SK-N-SH (cell line): Measurements from ENCODE around the gene NSUN2. TPM values are rescaled to one million over a fixed set of nuclear protein-coding genes. Genes with fewer than 3 reads are reported as not detected.

Experiments used
- CTCF ChIA-PET: fragments of 300-600, 350-600 bp; formaldehyde crosslinking; extraction: SDS; loops from one replicate; lab custom pipeline; 2021; lab: Yijun Ruan, JAX
- POLR2A ChIA-PET: fragments of 350-600 bp; sonication (Branson Sonifier 250); formaldehyde crosslinking; extraction: SDS; loops from one replicate; lab custom pipeline; 2020; ENCODE audit warnings: antibody characterized with exemption, inconsistent platforms; lab: Yijun Ruan, JAX
- DNase-seq: peaks from one replicate; pipeline ENCODE4 v3.0.0; 2012
- H2AFZ ChIP-seq: fragments of 200-600 bp; sonication (generic); 2 replicates; pipeline ENCODE4 v1.8.1; 2016; ENCODE audit warnings: antibody characterized with exemption, mild to moderate bottlenecking, low read depth
- H3F3A ChIP-seq: fragments of 200-600 bp; sonication (generic); replicated peaks from 2 replicates; pipeline ENCODE3; 2016; ENCODE audit warnings: antibody characterized with exemption, mild to moderate bottlenecking; ENCODE audit not compliant: insufficient read depth
- H3K27ac ChIP-seq, 2 experiments: fragments of 200-500 bp in 1 of 2; fragments of 200-600 bp in 1 of 2; sonication (Bioruptor generic) in 1 of 2; sonication (generic), shearing (Covaris generic) in 1 of 2; 2 replicates each; pipeline versions ENCODE4 v1.5.1 to v1.6.1; 2014 to 2016; ENCODE audit warnings: low read depth in 2 of 2, inconsistent platforms in 1 of 2, low read length in 1 of 2, mild to moderate bottlenecking in 1 of 2, mixed read lengths in 1 of 2
- H3K27me3 ChIP-seq: fragments of 200-600 bp; sonication (generic), shearing (Covaris generic); 2 replicates; pipeline ENCODE4 v1.6.1; 2016; ENCODE audit warnings: mixed run types; ENCODE audit not compliant: insufficient read depth
- H3K36me3 ChIP-seq, 2 experiments: fragments of 200-500 bp in 1 of 2; fragments of 200-600 bp in 1 of 2; sonication (Bioruptor generic) in 1 of 2; sonication (generic) in 1 of 2; replicated peaks in 1 of 2; 2 replicates each; pipeline versions ENCODE3 to v1.5.1; 2014 to 2016; ENCODE audit warnings: low read length in 1 of 2, mild to moderate bottlenecking in 1 of 2; ENCODE audit not compliant: insufficient read depth in 2 of 2, control insufficient read depth in 1 of 2
- H3K4me1 ChIP-seq, 2 experiments: fragments of 200-500 bp in 1 of 2; fragments of 200-600 bp in 1 of 2; sonication (Bioruptor generic) in 1 of 2; sonication (generic), shearing (Covaris generic) in 1 of 2; 2 replicates each; pipeline versions ENCODE4 v1.5.1 to v1.6.1; 2014 to 2016; ENCODE audit warnings: low read depth in 1 of 2, low read length in 1 of 2, mixed run types in 1 of 2; ENCODE audit not compliant: insufficient read depth in 2 of 2, control insufficient read depth in 1 of 2
- H3K4me2 ChIP-seq: fragments of 200-600 bp; sonication (generic), shearing (Covaris generic); 2 replicates; pipeline ENCODE4 v1.6.1; 2017; ENCODE audit warnings: mixed run types
- H3K4me3 ChIP-seq, 2 experiments: fragments of 200-500 bp in 1 of 2; fragments of 200-600 bp in 1 of 2; sonication (Bioruptor generic) in 1 of 2; sonication (generic), shearing (Covaris generic) in 1 of 2; 2 replicates each; pipeline versions ENCODE4 v1.5.1 to v1.8.1; 2014 to 2016; ENCODE audit warnings: low read depth in 2 of 2, inconsistent platforms in 1 of 2, low read length in 1 of 2, mild to moderate bottlenecking in 1 of 2, mixed read lengths in 1 of 2, moderate library complexity in 1 of 2
- H3K79me2 ChIP-seq: fragments of 200-600 bp; sonication (generic); 2 replicates; pipeline ENCODE4 v1.8.1; 2017; ENCODE audit warnings: mild to moderate bottlenecking; ENCODE audit not compliant: insufficient read depth
- H3K9ac ChIP-seq: fragments of 200-600 bp; sonication (generic); 2 replicates; pipeline ENCODE4 v1.6.1; 2017; ENCODE audit warnings: mixed run types
- H3K9me2 ChIP-seq: fragments of 200-600 bp; sonication (generic); 2 replicates; pipeline ENCODE4 v1.6.1; 2017; ENCODE audit warnings: mixed run types
- H3K9me3 ChIP-seq: fragments of 200-600 bp; sonication (generic); 2 replicates; pipeline ENCODE4 v1.6.1; 2017; ENCODE audit warnings: mixed run types, mild to moderate bottlenecking, moderate library complexity
- H4K20me1 ChIP-seq: fragments of 200-600 bp; sonication (generic); 2 replicates; pipeline ENCODE4 v1.6.1; 2017; ENCODE audit warnings: mild to moderate bottlenecking, mixed run types; ENCODE audit not compliant: insufficient read depth
- CHD2 ChIP-seq: fragments of 150-350 bp; IDR thresholded peaks from 2 replicates; pipeline ENCODE4 v1.6.1; 2018; ENCODE audit warnings: low read length; ENCODE audit not compliant: partially characterized antibody
- FOSL2 ChIP-seq: IDR thresholded peaks from 2 replicates; pipeline ENCODE4 v1.4.0; 2012; ENCODE audit warnings: low read depth, mild to moderate bottlenecking, moderate library complexity, borderline replicate concordance
- FOXM1 ChIP-seq: IDR thresholded peaks from 2 replicates; pipeline ENCODE4 v1.4.0; 2012; ENCODE audit warnings: low read depth, mild to moderate bottlenecking
- GABPA ChIP-seq: IDR thresholded peaks from 2 replicates; pipeline ENCODE4 v1.4.0; 2012; ENCODE audit warnings: low read depth, mild to moderate bottlenecking
- JUND ChIP-seq: IDR thresholded peaks from 2 replicates; pipeline ENCODE4 v1.4.0; 2012
- MEF2A ChIP-seq: IDR thresholded peaks from 2 replicates; pipeline ENCODE4 v1.4.0; 2012; ENCODE audit warnings: low read depth, borderline replicate concordance
- MXI1 ChIP-seq: IDR thresholded peaks from 2 replicates; pipeline ENCODE4 v1.6.1; 2012; ENCODE audit warnings: mild to moderate bottlenecking, low read depth, low read length, improper control_type of control experiment
- NRF1 ChIP-seq: IDR thresholded peaks from 2 replicates; pipeline ENCODE4 v1.6.1; 2012; ENCODE audit warnings: low read depth, mild to moderate bottlenecking, low read length
- RAD21 ChIP-seq: IDR thresholded peaks from 2 replicates; pipeline ENCODE4 v1.6.1; 2012; ENCODE audit warnings: mild to moderate bottlenecking, low read length
- RFX5 ChIP-seq: IDR thresholded peaks from 2 replicates; pipeline ENCODE4 v1.6.1; 2012; ENCODE audit warnings: mild to moderate bottlenecking, improper control_type of control experiment, low read length
- RXRA ChIP-seq: IDR thresholded peaks from 2 replicates; pipeline ENCODE4 v1.4.0; 2012; ENCODE audit warnings: low read depth, mild to moderate bottlenecking, borderline replicate concordance
- SMC3 ChIP-seq: IDR thresholded peaks from 2 replicates; pipeline ENCODE4 v1.6.1; 2012; ENCODE audit warnings: low read depth, low read length, improper control_type of control experiment
- TAF1 ChIP-seq: IDR thresholded peaks from 2 replicates; pipeline ENCODE4 v1.6.1; 2012; ENCODE audit warnings: low read depth, mild to moderate bottlenecking, low read length, moderate library complexity, borderline replicate concordance
- YY1 ChIP-seq: IDR thresholded peaks from 2 replicates; pipeline ENCODE4 v1.4.0; 2012; ENCODE audit warnings: low read depth, mild to moderate bottlenecking
- WGBS: methylation state at CpG from one replicate; pipeline ENCODE4 v1.1.6; 2017; ENCODE audit warnings: low lambda C conversion rate; 5-methylcytosine and 5-hydroxymethylcytosine counted together
- polyA plus RNA-seq, 3 experiments: library from polyadenylated mRNA; depleted of rRNA; stranded (reverse); fragments of >200 nt; gene quantifications; 2 replicates each; pipeline ENCODE4 v1.2.3, GENCODE V29; 2012
- TF ChIP-seq, protein P1 (sequence below): IDR thresholded peaks from 2 replicates; pipeline ENCODE4 v1.4.0; 2012; ENCODE audit warnings: low read depth
- TF ChIP-seq, protein P2 (sequence below): IDR thresholded peaks from 2 replicates; pipeline ENCODE4; 2012
- TF ChIP-seq, protein P3 (sequence below): fragments of 150-350 bp; IDR thresholded peaks from 2 replicates; pipeline ENCODE4 v1.6.1; 2016; ENCODE audit warnings: mild to moderate bottlenecking, low read depth, low read length
- TF ChIP-seq, protein P4 (sequence below): IDR thresholded peaks from 2 replicates; pipeline ENCODE4 v1.4.0; 2012; ENCODE audit warnings: low read depth, borderline replicate concordance
- TF ChIP-seq, protein P5 (sequence below): fragments of 200-600 bp; sonication (generic); IDR thresholded peaks from 2 replicates; pipeline ENCODE4 v1.6.1; 2017; ENCODE audit warnings: antibody characterized with exemption, mild to moderate bottlenecking, moderate library complexity
- TF ChIP-seq, protein P6 (sequence below): IDR thresholded peaks from 2 replicates; pipeline ENCODE4 v1.4.0; 2012; ENCODE audit warnings: low read depth, borderline replicate concordance

The NSUN2 gene
- polyA plus RNA-seq, 1 of the 3 experiments (the other 2 are of a cell fraction): 78.9 TPM

DNA sequence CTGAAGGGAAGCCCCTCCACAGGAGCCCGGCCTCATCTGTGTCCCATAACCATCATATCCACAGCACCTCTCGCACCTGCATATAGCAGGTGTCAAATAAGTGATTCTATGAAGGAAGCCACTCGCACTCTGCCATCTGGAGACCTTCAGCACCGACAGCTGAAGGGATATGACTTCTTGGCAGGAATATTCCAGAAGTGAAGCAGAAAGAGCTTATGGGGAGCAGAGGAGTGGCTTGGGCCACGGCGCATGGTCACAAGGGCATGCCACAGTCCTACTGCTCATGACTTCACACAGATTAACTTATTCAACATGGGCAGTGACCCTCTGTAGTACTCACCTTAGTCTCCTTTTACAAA, 80.9 kb downstream of the NSUN2 start:
- no peak for DNase-seq
- no peaks in the 10 kb centered on the region for H3K4me1 ChIP-seq
- ChIA-PET POLR2A (no interaction called here), CTCF (no interaction called here)
- H3K4me2 ChIP-seq: no peak overlapping the region
- TF ChIP-seq GABPA (no peak), NRF1 (no peak), SMC3 (no peak), MEF2A (no peak), YY1 (no peak), RAD21 (no peak), JUND (no peak), TAF1 (no peak), RXRA (no peak), FOSL2 (no peak), CHD2 (no peak), MXI1 (no peak), FOXM1 (no peak), RFX5 (no peak)
- TF ChIP-seq, protein P1, sequence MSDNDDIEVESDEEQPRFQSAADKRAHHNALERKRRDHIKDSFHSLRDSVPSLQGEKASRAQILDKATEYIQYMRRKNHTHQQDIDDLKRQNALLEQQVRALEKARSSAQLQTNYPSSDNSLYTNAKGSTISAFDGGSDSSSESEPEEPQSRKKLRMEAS: no peak
- TF ChIP-seq, protein P2, sequence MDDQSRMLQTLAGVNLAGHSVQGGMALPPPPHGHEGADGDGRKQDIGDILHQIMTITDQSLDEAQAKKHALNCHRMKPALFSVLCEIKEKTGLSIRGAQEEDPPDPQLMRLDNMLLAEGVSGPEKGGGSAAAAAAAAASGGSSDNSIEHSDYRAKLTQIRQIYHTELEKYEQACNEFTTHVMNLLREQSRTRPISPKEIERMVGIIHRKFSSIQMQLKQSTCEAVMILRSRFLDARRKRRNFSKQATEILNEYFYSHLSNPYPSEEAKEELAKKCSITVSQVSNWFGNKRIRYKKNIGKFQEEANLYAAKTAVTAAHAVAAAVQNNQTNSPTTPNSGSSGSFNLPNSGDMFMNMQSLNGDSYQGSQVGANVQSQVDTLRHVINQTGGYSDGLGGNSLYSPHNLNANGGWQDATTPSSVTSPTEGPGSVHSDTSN: no peak
- TF ChIP-seq, protein P3, sequence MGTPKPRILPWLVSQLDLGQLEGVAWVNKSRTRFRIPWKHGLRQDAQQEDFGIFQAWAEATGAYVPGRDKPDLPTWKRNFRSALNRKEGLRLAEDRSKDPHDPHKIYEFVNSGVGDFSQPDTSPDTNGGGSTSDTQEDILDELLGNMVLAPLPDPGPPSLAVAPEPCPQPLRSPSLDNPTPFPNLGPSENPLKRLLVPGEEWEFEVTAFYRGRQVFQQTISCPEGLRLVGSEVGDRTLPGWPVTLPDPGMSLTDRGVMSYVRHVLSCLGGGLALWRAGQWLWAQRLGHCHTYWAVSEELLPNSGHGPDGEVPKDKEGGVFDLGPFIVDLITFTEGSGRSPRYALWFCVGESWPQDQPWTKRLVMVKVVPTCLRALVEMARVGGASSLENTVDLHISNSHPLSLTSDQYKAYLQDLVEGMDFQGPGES: no peak
- TF ChIP-seq, protein P4, sequence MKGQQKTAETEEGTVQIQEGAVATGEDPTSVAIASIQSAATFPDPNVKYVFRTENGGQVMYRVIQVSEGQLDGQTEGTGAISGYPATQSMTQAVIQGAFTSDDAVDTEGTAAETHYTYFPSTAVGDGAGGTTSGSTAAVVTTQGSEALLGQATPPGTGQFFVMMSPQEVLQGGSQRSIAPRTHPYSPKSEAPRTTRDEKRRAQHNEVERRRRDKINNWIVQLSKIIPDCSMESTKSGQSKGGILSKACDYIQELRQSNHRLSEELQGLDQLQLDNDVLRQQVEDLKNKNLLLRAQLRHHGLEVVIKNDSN: no peak
- TF ChIP-seq, protein P5, sequence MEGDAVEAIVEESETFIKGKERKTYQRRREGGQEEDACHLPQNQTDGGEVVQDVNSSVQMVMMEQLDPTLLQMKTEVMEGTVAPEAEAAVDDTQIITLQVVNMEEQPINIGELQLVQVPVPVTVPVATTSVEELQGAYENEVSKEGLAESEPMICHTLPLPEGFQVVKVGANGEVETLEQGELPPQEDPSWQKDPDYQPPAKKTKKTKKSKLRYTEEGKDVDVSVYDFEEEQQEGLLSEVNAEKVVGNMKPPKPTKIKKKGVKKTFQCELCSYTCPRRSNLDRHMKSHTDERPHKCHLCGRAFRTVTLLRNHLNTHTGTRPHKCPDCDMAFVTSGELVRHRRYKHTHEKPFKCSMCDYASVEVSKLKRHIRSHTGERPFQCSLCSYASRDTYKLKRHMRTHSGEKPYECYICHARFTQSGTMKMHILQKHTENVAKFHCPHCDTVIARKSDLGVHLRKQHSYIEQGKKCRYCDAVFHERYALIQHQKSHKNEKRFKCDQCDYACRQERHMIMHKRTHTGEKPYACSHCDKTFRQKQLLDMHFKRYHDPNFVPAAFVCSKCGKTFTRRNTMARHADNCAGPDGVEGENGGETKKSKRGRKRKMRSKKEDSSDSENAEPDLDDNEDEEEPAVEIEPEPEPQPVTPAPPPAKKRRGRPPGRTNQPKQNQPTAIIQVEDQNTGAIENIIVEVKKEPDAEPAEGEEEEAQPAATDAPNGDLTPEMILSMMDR: no peak
- TF ChIP-seq, protein P6, sequence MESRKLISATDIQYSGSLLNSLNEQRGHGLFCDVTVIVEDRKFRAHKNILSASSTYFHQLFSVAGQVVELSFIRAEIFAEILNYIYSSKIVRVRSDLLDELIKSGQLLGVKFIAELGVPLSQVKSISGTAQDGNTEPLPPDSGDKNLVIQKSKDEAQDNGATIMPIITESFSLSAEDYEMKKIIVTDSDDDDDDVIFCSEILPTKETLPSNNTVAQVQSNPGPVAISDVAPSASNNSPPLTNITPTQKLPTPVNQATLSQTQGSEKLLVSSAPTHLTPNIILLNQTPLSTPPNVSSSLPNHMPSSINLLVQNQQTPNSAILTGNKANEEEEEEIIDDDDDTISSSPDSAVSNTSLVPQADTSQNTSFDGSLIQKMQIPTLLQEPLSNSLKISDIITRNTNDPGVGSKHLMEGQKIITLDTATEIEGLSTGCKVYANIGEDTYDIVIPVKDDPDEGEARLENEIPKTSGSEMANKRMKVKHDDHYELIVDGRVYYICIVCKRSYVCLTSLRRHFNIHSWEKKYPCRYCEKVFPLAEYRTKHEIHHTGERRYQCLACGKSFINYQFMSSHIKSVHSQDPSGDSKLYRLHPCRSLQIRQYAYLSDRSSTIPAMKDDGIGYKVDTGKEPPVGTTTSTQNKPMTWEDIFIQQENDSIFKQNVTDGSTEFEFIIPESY: no peak
- WGBS: 60% methylated on average over 5 of the region's 6 CpGs
- H3K4me3 ChIP-seq: no peak overlapping the region
- no peaks in the 10 kb centered on the region for H3F3A ChIP-seq
- no peaks in the 10 kb centered on the region for H3K79me2 ChIP-seq
- H3K27me3 ChIP-seq: no peaks in the 10 kb centered on the region
- H3K27ac ChIP-seq: no peak overlapping the region
- H3K36me3 ChIP-seq: no peaks in the 10 kb centered on the region
- no peaks in the 10 kb centered on the region for H3K9me3 ChIP-seq
- H2AFZ ChIP-seq: no peak overlapping the region
- no peak overlapping the region for H3K9ac ChIP-seq
- no peaks in the 10 kb centered on the region for H4K20me1 ChIP-seq
- H3K9me2 ChIP-seq: no peaks in the 10 kb centered on the region
